WERI-Rb-1 (cell line): ENCODE results near the gene PLA2R1.

Experiments used
- DNase-seq: peaks from one replicate; pipeline ENCODE4 v3.0.0-alpha.2; 2020
- H3K27ac ChIP-seq: fragments of 250-450 bp; sonication (Bioruptor Pico); 2 replicates; pipeline ENCODE4 v1.5.1; 2020; ENCODE audit warnings: mild to moderate bottlenecking, moderate library complexity
- H3K27me3 ChIP-seq: fragments of 250-450 bp; sonication (Bioruptor Pico); 2 replicates; pipeline ENCODE4 v1.5.1; 2021; ENCODE audit warnings: mild to moderate bottlenecking, low read depth, moderate library complexity; ENCODE audit not compliant: insufficient read depth, severe bottlenecking
- H3K36me3 ChIP-seq: fragments of 250-450 bp; sonication (Bioruptor Pico); 2 replicates; pipeline ENCODE4 v1.5.1; 2020; ENCODE audit warnings: mild to moderate bottlenecking, moderate library complexity
- H3K4me3 ChIP-seq: 2 replicates; pipeline ENCODE4 v1.5.1; 2011; ENCODE audit warnings: low read depth, mild to moderate bottlenecking, control low read depth, low read length
- H3K9me3 ChIP-seq: fragments of 250-450 bp; sonication (Bioruptor Pico); 2 replicates; pipeline ENCODE4 v1.5.1; 2021; ENCODE audit warnings: mild to moderate bottlenecking, moderate library complexity; ENCODE audit not compliant: severe bottlenecking
- CTCF ChIP-seq: IDR thresholded peaks from 2 replicates; pipeline ENCODE4 v1.5.1; 2011; ENCODE audit warnings: low read depth, mild to moderate bottlenecking, control low read depth, inconsistent platforms, low read length

Gene PLA2R1

GRCh38 chr2:160087854-160088745 lies 25.7 kb upstream of the PLA2R1 start:
- Histone ChIP-seq H3K27me3 (no peaks in the 10 kb centered on the region), H3K36me3 (no peaks in the 10 kb centered on the region), H3K9me3 (peaks cover 20% of the 10 kb centered on the region), H3K27ac (no peak overlapping the region), H3K4me3 (no peak overlapping the region)
- peak; percentile 21 for DNase-seq
- TF ChIP-seq CTCF = peak; percentile 49

DNA sequence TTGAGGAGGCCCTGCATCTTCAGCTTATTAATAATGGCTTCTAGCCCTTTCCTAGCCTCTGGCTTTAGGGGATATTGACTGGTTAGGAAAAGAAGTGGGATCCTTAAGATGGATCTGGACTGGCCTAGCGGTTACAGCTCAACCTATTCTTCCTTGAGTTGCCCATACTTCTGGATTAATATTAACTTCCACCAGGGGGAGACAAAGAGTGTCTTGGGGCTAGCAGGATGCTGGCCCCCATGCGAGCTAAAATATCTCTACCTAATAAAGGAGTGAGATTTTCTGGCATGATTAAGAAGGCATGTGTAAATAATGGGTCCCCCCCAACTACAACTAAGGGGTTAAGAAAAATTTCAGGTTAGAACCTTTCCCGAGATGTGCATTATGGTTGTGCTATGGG lies 23.2 kb upstream of the PLA2R1 start:
- Histone ChIP-seq H3K27ac (no peak overlapping the region), H3K9me3 (peaks cover 20% of the 10 kb centered on the region), H3K27me3 (no peaks in the 10 kb centered on the region), H3K4me3 (no peak overlapping the region), H3K36me3 (no peaks in the 10 kb centered on the region)
- TF ChIP-seq CTCF = peak; percentile 1; the same call in 1 of the 2 replicates
- DNase-seq = no peak

- no peak for DNase-seq
- no peak for TF ChIP-seq CTCF
- H3K9me3 ChIP-seq = no peaks in the 10 kb centered on the region
- no peak overlapping the region for H3K27ac ChIP-seq
- no peak overlapping the region for H3K4me3 ChIP-seq
- no peaks in the 10 kb centered on the region for H3K36me3 ChIP-seq
- no peaks in the 10 kb centered on the region for H3K27me3 ChIP-seq
Observed at GRCh38 chr2:160077912-160078810, 15.7 kb upstream of the PLA2R1 start.

DNA sequence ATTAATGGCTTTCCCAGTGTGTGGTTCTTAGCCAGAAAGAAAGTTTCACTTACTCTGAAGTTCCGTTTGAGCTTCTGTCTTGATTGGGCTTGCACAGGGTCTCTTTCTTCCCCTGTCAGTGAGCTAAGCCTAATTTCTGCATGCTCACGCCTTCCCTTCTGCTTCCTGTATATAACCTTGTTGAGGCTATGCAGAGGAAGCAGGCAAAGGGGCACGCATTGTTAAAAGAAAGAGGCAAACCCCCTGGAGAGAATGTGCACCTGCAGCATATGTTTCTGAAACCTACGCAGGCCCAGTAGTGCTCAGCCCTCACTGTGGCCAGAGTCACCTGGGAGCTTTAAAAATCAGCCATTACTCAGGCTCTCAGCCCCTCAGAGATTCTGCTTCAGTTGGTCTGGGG lies 14.5 kb upstream of the PLA2R1 start:
- Histone ChIP-seq H3K27ac (no peak overlapping the region), H3K27me3 (no peaks in the 10 kb centered on the region), H3K9me3 (no peaks in the 10 kb centered on the region), H3K36me3 (no peaks in the 10 kb centered on the region), H3K4me3 (no peak overlapping the region)
- DNase-seq = no peak
- no peak for TF ChIP-seq CTCF

DNA sequence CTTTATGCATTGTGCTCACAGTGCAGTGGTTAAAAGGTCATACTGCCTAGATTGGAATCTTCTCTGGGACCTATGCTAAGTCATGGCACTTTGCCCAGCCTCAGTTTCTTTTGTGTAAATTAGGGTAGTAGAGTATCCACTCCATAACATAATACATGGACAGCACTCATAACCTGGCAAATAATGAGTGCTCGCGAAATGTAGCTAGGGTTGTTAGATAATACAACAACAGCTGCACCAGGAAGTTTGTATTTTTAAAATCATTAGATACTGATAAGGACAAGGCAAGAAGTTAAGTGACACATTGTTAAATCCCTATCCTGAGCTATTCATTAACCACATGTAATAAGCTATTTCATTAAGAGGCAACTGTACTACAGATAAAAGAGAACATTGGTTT lies 13.8 kb upstream of the PLA2R1 start:
- Histone ChIP-seq H3K36me3 (no peaks in the 10 kb centered on the region), H3K4me3 (no peak overlapping the region), H3K9me3 (no peaks in the 10 kb centered on the region), H3K27me3 (no peaks in the 10 kb centered on the region), H3K27ac (no peak overlapping the region)
- DNase-seq = no peak
- TF ChIP-seq CTCF = no peak
